A549 treated with AZD9567 at 1 μM for 4 hours (cell line): ENCODE measurements around the gene SLC46A1. TPM values are rescaled to one million over a fixed set of nuclear protein-coding genes. Genes with fewer than 3 reads are reported as not detected.

Experiments
- total RNA-seq: library from RNA; stranded (reverse); fragments of 200-300 nt; extraction: Qiagen RNA extraction; gene quantifications from 5 replicates; pipeline ENCODE4 v1.2.3, GENCODE V29; 2022; ENCODE audit not compliant: insufficient read depth

Gene SLC46A1
- 18.4 to 20.5 TPM (median 20.2 TPM) in 5 replicates for total RNA-seq

GRCh38 chr17:28405632-28406472, at the start of gene SLC46A1:
TSS of gene SLC46A1 (minus strand) at chr17:28406212. CDS start at chr17:28406114, 98 bp downstream.

GRCh38 chr17:28371245-28372202, 34.5 kb downstream of the SLC46A1 start, which contains the start of gene SARM1:
TSS of gene SARM1 (plus strand) at chr17:28371694. CDS start at chr17:28372033, 339 bp downstream.

GRCh38 chr17:28370035-28370743, 35.8 kb downstream of the SLC46A1 start, which contains the start of gene VTN:
TSS of gene VTN (minus strand) at chr17:28370307. CDS start at chr17:28370203, 104 bp downstream.

GRCh38 chr17:28364665-28365363, 41.2 kb downstream of the SLC46A1 start, which contains the start of gene SEBOX:
TSS of gene SEBOX (minus strand) at chr17:28365199. CDS start at chr17:28365151, 48 bp downstream.

GRCh38 chr17:28357061-28357900, 48.7 kb downstream of the SLC46A1 start, which contains the start of gene POLDIP2:
TSS of gene POLDIP2 (minus strand) at chr17:28357527. CDS start at chr17:28357448, 79 bp downstream.

Other genes with a start within 250 kb of the SLC46A1 start
- gene TMEM97, start 87.0 kb downstream of the SLC46A1 start, total RNA-seq = 42.3 to 51.1 TPM (median 47.2 TPM) in 5 replicates
- gene IFT20, start 70.7 kb downstream of the SLC46A1 start, total RNA-seq = 41.1 to 61.7 TPM (median 52.7 TPM) in 5 replicates
- 41.6 to 53.0 TPM (median 46.8 TPM) in 5 replicates for gene TNFAIP1, start 70.5 kb downstream of the SLC46A1 start, total RNA-seq
- 146 to 165 TPM (median 162 TPM) in 5 replicates for gene POLDIP2, start 48.7 kb downstream of the SLC46A1 start, total RNA-seq
- gene SEBOX, start 41.0 kb downstream of the SLC46A1 start, total RNA-seq = not detected in 5 replicates
- 12.7 to 19.7 TPM (median 18.9 TPM) in 5 replicates for gene VTN, start 35.9 kb downstream of the SLC46A1 start, total RNA-seq
- gene SARM1, start 34.5 kb downstream of the SLC46A1 start, total RNA-seq = 3.9 to 7.0 TPM (median 5.4 TPM) in 5 replicates
- 0.05 to 0.14 TPM (median 0.09 TPM) in 4 of 5 replicates, not detected in the other for gene SLC13A2, start 67.4 kb upstream of the SLC46A1 start, total RNA-seq
- 0.03 TPM in 1 of 5 replicates, not detected in the others for gene FOXN1, start 100.1 kb upstream of the SLC46A1 start, total RNA-seq
- gene UNC119, start 146.4 kb upstream of the SLC46A1 start, total RNA-seq = 27.2 to 39.1 TPM (median 33.2 TPM) in 5 replicates
- 46.8 to 62.9 TPM (median 60.3 TPM) in 5 replicates for gene PIGS, start 165.3 kb upstream of the SLC46A1 start, total RNA-seq
- gene ALDOC, start 170.7 kb upstream of the SLC46A1 start, total RNA-seq = 2.1 to 2.7 TPM (median 2.5 TPM) in 5 replicates
- gene SPAG5, start 192.8 kb upstream of the SLC46A1 start, total RNA-seq = 69.9 to 80.7 TPM (median 71.9 TPM) in 5 replicates
- 1.1 to 4.9 TPM (median 4.1 TPM) in 5 replicates for gene RSKR, start 208.0 kb upstream of the SLC46A1 start, total RNA-seq
- 46.5 to 62.0 TPM (median 59.7 TPM) in 5 replicates for gene BLTP2, start 238.9 kb upstream of the SLC46A1 start, total RNA-seq